Measurements from ENCODE around the gene ERRFI1.

The ERRFI1 gene

DNA sequence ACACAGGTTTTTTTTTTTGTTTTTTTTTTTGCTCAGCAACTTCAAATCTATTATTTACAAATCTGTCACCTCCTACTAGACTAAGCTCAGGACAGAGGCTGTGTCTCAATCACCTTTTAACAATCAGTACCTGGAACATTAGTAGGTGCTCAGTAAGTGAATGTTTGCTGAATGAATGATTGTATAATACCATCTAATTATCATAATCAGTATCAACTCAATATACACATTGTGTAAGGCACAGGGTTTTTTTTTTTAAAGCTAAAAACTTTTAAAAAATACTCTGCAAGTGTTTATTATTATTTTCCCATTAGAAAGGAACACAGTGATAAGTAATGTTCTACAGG is 9.2 kb downstream of the ERRFI1 start:
- TF ChIP-seq ZBTB7A (IDR thresholded peaks at IDR 0.05; ENCODE audit: low read depth) (no peak), CREB1 (IDR thresholded peaks at IDR 0.05; ENCODE audit: low read depth) (no peak), NFIC (IDR thresholded peaks at IDR 0.05) (no peak), TAF1 (IDR thresholded peaks at IDR 0.05; ENCODE audit: low read depth) (no peak), YY1 (IDR thresholded peaks at IDR 0.05; ENCODE audit: low read depth) (no peak), EGR1 (IDR thresholded peaks at IDR 0.05) (no peak), TEAD4 (IDR thresholded peaks at IDR 0.05) (no peak), TCF12 (IDR thresholded peaks at IDR 0.05; ENCODE audit: low read depth) (no peak), MAX (IDR thresholded peaks at IDR 0.05) (no peak), CEBPB (IDR thresholded peaks at IDR 0.05) (no peak), REST (IDR thresholded peaks at IDR 0.05; ENCODE audit: low read depth) (no peak), EP300 (IDR thresholded peaks at IDR 0.05; ENCODE audit: borderline replicate concordance) (no peak), RAD21 (IDR thresholded peaks at IDR 0.05; ENCODE audit: low read depth) (no peak), FOXM1 (IDR thresholded peaks at IDR 0.05; ENCODE audit: borderline replicate concordance, low read depth) (no peak)
- TF ChIP-seq, protein P1, sequence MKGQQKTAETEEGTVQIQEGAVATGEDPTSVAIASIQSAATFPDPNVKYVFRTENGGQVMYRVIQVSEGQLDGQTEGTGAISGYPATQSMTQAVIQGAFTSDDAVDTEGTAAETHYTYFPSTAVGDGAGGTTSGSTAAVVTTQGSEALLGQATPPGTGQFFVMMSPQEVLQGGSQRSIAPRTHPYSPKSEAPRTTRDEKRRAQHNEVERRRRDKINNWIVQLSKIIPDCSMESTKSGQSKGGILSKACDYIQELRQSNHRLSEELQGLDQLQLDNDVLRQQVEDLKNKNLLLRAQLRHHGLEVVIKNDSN (IDR thresholded peaks at IDR 0.05), result no peak

DNA sequence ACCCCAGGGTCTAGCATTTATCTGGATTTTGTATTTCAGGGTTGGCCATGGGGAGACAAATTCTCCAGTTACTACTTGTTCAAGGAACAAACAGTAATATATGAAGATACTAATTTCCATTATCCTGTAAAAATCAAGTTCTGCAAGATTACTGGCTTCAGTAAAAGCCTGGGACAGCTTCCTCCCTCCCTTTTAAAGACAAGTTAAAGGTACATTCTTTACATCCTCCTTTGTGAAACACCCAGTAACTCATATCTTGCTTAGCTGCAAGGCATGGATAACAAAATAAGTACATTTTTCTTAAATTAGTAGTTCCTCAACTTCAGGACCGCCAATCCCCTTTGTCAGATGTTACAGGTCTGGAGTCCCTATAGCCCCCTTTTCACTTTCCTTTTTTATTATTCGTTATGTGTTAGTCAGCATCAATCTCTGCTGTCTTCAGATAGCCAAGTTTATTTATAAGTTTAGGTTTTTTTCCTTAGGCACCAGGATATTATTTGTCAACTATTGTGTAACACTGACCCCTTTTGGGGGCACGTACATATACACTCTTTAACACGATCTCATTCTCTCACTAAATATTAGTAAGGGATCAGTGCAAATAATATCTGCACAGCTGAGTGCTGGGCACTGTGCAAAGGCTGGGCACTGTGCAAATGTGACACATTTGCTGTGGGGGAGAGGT is 9.8 kb downstream of the ERRFI1 start:
- TF ChIP-seq CREB1 (IDR thresholded peaks at IDR 0.05; ENCODE audit: low read depth) (no peak), TEAD4 (IDR thresholded peaks at IDR 0.05) (no peak), EP300 (IDR thresholded peaks at IDR 0.05; ENCODE audit: borderline replicate concordance) (no peak), TAF1 (IDR thresholded peaks at IDR 0.05; ENCODE audit: low read depth) (no peak), NFIC (IDR thresholded peaks at IDR 0.05) (no peak), EGR1 (IDR thresholded peaks at IDR 0.05) (no peak), FOXM1 (IDR thresholded peaks at IDR 0.05; ENCODE audit: borderline replicate concordance, low read depth) (no peak), YY1 (IDR thresholded peaks at IDR 0.05; ENCODE audit: low read depth) (no peak), TCF12 (IDR thresholded peaks at IDR 0.05; ENCODE audit: low read depth) (no peak), ZBTB7A (IDR thresholded peaks at IDR 0.05; ENCODE audit: low read depth) (no peak), CEBPB (IDR thresholded peaks at IDR 0.05) (no peak), RAD21 (IDR thresholded peaks at IDR 0.05; ENCODE audit: low read depth) (no peak), REST (IDR thresholded peaks at IDR 0.05; ENCODE audit: low read depth) (no peak)
- TF ChIP-seq, protein P1 (IDR thresholded peaks at IDR 0.05), result no peak

DNA sequence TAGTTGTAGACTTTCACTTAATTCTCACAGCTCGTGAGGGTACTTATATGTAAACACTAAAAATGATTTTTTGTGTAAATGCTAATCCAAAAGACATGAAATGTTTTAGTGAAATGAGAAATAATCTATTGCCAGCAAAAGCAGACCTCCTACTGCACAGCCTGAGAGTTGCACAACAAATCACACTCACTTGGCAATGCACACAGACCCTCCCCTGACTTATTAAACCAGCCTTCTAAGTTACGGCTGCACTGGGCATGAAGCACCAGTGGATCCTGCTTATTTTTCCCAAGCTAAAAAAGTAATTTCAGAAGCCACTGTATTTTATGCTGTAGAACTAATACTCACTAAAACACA is 10.3 kb downstream of the ERRFI1 start:
- 0 out of 2 replicates have a peak, but pooled peaks have one; percentile 12 for TF ChIP-seq NFIC (IDR thresholded peaks at IDR 0.05)
- TF ChIP-seq MAX (IDR thresholded peaks at IDR 0.05), result no peak
- TF ChIP-seq CEBPB (IDR thresholded peaks at IDR 0.05), result peak; percentile 83

GRCh38 chr1:8015036-8015808 is 10.9 kb downstream of the ERRFI1 start:
- TF ChIP-seq EP300 (IDR thresholded peaks at IDR 0.05; ENCODE audit: borderline replicate concordance) (no peak), TAF1 (IDR thresholded peaks at IDR 0.05; ENCODE audit: low read depth) (no peak), REST (IDR thresholded peaks at IDR 0.05; ENCODE audit: low read depth) (no peak), NFIC (IDR thresholded peaks at IDR 0.05) (no peak), MAX (IDR thresholded peaks at IDR 0.05) (no peak), RAD21 (IDR thresholded peaks at IDR 0.05; ENCODE audit: low read depth) (peak; percentile 76), EGR1 (IDR thresholded peaks at IDR 0.05) (no peak), ZBTB7A (IDR thresholded peaks at IDR 0.05; ENCODE audit: low read depth) (no peak)

Measured in Ishikawa (cell line).